HUES48 (cell line): Measurements from ENCODE around the gene CTF1.

ENCODE experiments used
- H3K27ac ChIP-seq: one replicate; pipeline ENCODE4 v1.7.0; 2013; ENCODE audit warnings: low read depth, low read length, inconsistent platforms
- H3K27me3 ChIP-seq: 2 replicates; pipeline ENCODE4 v1.6.1; 2013; ENCODE audit warnings: mild to moderate bottlenecking, low read length; ENCODE audit not compliant: control insufficient read depth, insufficient read depth
- H3K36me3 ChIP-seq: 2 replicates; pipeline ENCODE4 v1.6.1; 2013; ENCODE audit warnings: low read length; ENCODE audit not compliant: control insufficient read depth, insufficient read depth
- H3K4me1 ChIP-seq: 2 replicates; pipeline ENCODE4 v1.6.1; 2013; ENCODE audit warnings: mild to moderate bottlenecking, low read length; ENCODE audit not compliant: control insufficient read depth, insufficient read depth
- H3K4me3 ChIP-seq: 2 replicates; pipeline ENCODE4 v1.5.1; 2013; ENCODE audit warnings: mild to moderate bottlenecking, low read depth, low read length
- H3K9ac ChIP-seq: 2 replicates; pipeline ENCODE4 v1.6.1; 2013; ENCODE audit warnings: mild to moderate bottlenecking, low read depth, low read length, moderate library complexity
- H3K9me3 ChIP-seq: 2 replicates; pipeline ENCODE4 v1.6.1; 2013; ENCODE audit warnings: low read length; ENCODE audit not compliant: control insufficient read depth, insufficient read depth

The CTF1 gene

DNA sequence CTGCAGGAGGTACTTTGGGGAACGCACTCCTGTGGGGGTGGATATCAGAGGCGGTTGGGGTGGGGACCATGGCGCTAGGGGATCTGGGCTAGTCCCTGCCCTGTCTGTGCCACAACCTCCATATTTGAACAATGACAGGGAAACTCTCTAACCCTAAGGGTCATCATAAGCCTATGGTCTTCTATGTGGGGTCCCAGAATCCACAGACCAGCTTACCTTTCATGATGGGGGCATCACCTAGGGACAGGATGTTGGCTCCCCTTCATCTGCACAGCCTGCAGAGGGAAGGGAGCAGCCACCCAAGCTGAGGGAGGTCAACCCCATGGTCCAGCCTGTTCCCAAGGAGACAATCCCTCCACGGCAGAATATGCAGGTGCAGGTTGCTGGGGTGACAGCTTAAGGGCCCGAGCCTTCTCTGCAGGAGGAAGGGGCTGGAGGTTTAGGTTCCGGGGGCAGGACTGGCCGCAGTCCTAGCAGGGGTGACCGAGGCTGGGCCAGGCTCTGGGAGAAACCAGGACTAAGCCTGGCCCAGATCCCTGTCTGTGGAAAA, 54.2 kb downstream of the CTF1 start:
- Histone ChIP-seq H3K4me1 (peaks cover 20% of the 10 kb centered on the region), H3K27ac (no peak overlapping the region), H3K36me3 (peaks cover 10% of the 10 kb centered on the region; the same call in 1 of the 2 replicates), H3K27me3 (no peaks in the 10 kb centered on the region), H3K9me3 (no peaks in the 10 kb centered on the region), H3K4me3 (peak overlapping the region; percentile 72; the same call in 1 of the 2 replicates), H3K9ac (no peak overlapping the region)

DNA sequence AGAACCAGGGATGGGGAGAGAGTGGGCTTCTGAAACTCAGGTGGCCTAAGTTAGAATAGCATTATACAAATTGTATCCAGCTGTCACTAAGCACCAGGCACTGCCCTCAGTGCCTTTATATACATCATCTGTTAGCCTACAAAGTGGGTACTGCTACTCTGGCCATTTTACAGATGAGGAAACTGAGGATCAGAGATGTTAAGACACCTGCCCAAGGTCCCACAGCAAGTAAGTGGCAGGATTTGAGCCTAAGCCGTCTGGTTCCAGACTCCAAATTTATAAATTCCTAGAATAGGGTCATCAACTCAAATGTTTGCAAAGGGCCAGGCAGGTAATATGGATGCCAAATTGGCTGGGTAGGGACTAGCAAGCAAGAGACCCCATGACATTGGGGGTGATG, 54.8 kb downstream of the CTF1 start:
- no peak overlapping the region for H3K27ac ChIP-seq
- H3K4me1 ChIP-seq: peaks cover 20% of the 10 kb centered on the region

DNA sequence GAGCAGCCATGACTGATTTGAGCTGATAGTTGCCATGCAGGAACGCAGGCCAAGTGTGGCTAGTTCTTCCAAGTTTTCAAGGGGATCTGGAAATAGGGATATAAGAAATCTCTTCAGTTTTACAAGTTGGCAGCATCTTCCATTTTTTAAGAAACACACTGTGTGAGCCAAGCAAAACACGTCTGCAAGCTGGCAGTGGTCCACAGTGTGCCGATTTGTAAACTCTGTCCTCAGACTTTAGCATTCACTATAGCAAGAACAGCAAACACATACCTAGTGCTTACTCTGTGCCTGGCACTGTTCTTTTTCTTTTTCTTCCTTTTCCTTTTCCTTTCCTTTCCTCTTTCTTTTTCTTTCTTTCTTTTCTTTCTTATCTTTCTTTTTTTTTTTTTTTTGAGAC, 55.3 kb downstream of the CTF1 start:
- H3K4me3 ChIP-seq: no peak overlapping the region
- H3K36me3 ChIP-seq: peaks cover 2% of the 10 kb centered on the region; the same call in 1 of the 2 replicates
- no peak overlapping the region for H3K9ac ChIP-seq
- no peak overlapping the region for H3K27ac ChIP-seq
- no peaks in the 10 kb centered on the region for H3K9me3 ChIP-seq
- H3K27me3 ChIP-seq: no peaks in the 10 kb centered on the region
- peaks cover 17% of the 10 kb centered on the region for H3K4me1 ChIP-seq

More for the DNA sequence above, 54.8 kb downstream of the CTF1 start:
- H3K4me3 ChIP-seq: no peak overlapping the region
- H3K36me3 ChIP-seq: peaks cover 5% of the 10 kb centered on the region; the same call in 1 of the 2 replicates
- H3K9me3 ChIP-seq: no peaks in the 10 kb centered on the region
- no peak overlapping the region for H3K9ac ChIP-seq
- no peaks in the 10 kb centered on the region for H3K27me3 ChIP-seq

DNA sequence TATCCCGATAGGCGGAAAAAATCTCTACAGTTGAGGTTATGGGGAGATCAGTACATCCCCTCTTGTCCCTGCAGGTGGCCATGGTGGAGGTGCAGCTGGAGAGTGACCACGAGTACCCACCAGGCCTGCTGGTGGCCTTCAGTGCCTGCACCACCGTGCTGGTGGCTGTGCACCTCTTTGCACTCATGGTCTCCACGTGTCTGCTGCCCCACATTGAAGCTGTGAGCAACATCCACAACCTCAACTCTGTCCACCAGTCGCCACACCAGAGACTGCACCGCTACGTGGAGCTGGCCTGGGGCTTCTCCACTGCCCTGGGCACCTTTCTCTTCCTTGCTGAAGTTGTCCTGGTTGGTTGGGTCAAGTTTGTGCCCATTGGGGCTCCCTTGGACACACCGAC, 56.7 kb downstream of the CTF1 start:
- Histone ChIP-seq H3K9me3 (no peaks in the 10 kb centered on the region), H3K27ac (no peak overlapping the region), H3K36me3 (no peaks in the 10 kb centered on the region; the same call in 1 of the 2 replicates), H3K4me1 (peaks cover 11% of the 10 kb centered on the region), H3K27me3 (no peaks in the 10 kb centered on the region), H3K9ac (no peak overlapping the region), H3K4me3 (no peak overlapping the region)
